Mesendoderm (in vitro differentiated cells): ENCODE data around the gene SLC16A10.

ENCODE experiments used
- DNase-seq: peaks from one replicate; pipeline ENCODE4 v3.0.0; 2013
- H2AK5ac ChIP-seq: 2 replicates; pipeline ENCODE4 v1.6.1; 2013; ENCODE audit warnings: low read length, inconsistent platforms
- H2BK120ac ChIP-seq: 2 replicates; pipeline ENCODE4 v1.6.1; 2013; ENCODE audit warnings: low read depth, mild to moderate bottlenecking, low read length, moderate library complexity, mixed read lengths
- H2BK15ac ChIP-seq: replicated peaks from 2 replicates; pipeline ENCODE4 v1.6.1; 2013; ENCODE audit warnings: low read depth, mild to moderate bottlenecking, moderate library complexity
- H2BK5ac ChIP-seq: 2 replicates; pipeline ENCODE4 v1.6.1; 2013; ENCODE audit warnings: low read length, inconsistent platforms
- H3K18ac ChIP-seq: 2 replicates; pipeline ENCODE4 v1.6.1; 2013; ENCODE audit warnings: mild to moderate bottlenecking, low read length, mixed read lengths
- H3K23ac ChIP-seq: one replicate; pipeline ENCODE4 v1.6.1; 2013; ENCODE audit warnings: low read length
- H3K27ac ChIP-seq: 2 replicates; pipeline ENCODE4 v1.5.1; 2013; ENCODE audit warnings: low read depth, mild to moderate bottlenecking, inconsistent platforms, low read length, moderate library complexity
- H3K27me3 ChIP-seq: 2 replicates; pipeline ENCODE4 v1.6.1; 2013; ENCODE audit warnings: low read length, control low read depth, mild to moderate bottlenecking, inconsistent platforms; ENCODE audit not compliant: insufficient read depth, poor library complexity
- H3K36me3 ChIP-seq: 2 replicates; pipeline ENCODE4 v1.6.1; 2013; ENCODE audit warnings: low read length, inconsistent platforms; ENCODE audit not compliant: control insufficient read depth, insufficient read depth
- H3K4ac ChIP-seq: one replicate; pipeline ENCODE4 v1.6.1; 2013; ENCODE audit warnings: low read depth, mild to moderate bottlenecking, low read length, moderate library complexity
- H3K4me1 ChIP-seq: 2 replicates; pipeline ENCODE4 v1.6.1; 2013; ENCODE audit warnings: low read depth, low read length, inconsistent platforms; ENCODE audit not compliant: control insufficient read depth
- H3K4me2 ChIP-seq: 2 replicates; pipeline ENCODE4 v1.6.1; 2013; ENCODE audit warnings: low read length
- H3K4me3 ChIP-seq: 2 replicates; pipeline ENCODE4 v1.5.1; 2013; ENCODE audit warnings: mild to moderate bottlenecking, low read length
- H3K56ac ChIP-seq: one replicate; pipeline ENCODE4 v1.6.1; 2013; ENCODE audit warnings: low read length
- H3K79me1 ChIP-seq: 2 replicates; pipeline ENCODE4 v1.6.1; 2013; ENCODE audit warnings: low read length, inconsistent platforms
- H3K79me2 ChIP-seq: 2 replicates; pipeline ENCODE4 v1.6.1; 2013; ENCODE audit warnings: mild to moderate bottlenecking, low read length; ENCODE audit not compliant: control insufficient read depth, insufficient read depth
- H3K9ac ChIP-seq: 2 replicates; pipeline ENCODE4 v1.6.1; 2013; ENCODE audit warnings: low read length, inconsistent platforms
- H4K5ac ChIP-seq: one replicate; pipeline ENCODE4 v1.6.1; 2013; ENCODE audit warnings: low read length
- H4K8ac ChIP-seq: one replicate; pipeline ENCODE4 v1.6.1; 2013; ENCODE audit warnings: low read depth, mild to moderate bottlenecking, control low read depth, low read length, moderate library complexity
- WGBS: extraction: QIAGEN DNeasy Blood & Tissue Kit; methylation state at CpG from one replicate; pipeline ENCODE4 v1.1.7; 2013; ENCODE audit warnings: low lambda C conversion rate, missing lambda C conversion rate; ENCODE audit not compliant: insufficient coverage; ENCODE audit errors: extremely low coverage; 5-methylcytosine and 5-hydroxymethylcytosine counted together

The SLC16A10 gene

DNA sequence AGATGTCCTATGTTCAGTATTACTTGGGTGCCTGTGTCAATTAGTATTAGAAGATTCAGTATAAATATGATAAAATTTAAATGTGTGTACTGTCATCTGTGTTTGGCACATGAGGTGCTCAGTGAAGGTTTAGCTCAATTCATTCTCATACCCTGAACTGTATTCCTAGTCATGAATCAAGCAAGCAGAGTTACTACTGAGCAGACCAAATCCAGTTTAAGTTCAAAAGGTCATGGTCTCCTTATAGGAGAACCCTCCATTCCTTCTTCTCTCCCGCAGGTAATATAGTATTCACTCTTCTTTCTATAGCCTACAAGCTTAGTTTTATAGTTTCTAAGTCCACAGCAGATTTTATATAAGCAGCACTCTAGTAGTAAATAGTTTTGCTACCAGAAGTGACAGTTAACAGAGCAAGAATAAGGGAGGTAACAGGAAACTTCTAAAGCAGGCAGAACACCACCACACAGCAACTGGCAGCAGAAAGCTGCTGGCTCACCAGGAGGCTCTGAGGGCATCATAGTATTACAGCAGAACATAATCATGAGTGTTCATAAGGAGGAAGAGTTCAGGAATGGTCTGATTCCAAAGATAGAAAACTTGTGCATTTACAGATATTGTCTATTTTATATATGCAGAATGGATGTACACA, 133.2 kb downstream of the SLC16A10 start:
- no peak overlapping the region for H3K23ac ChIP-seq
- H3K79me2 ChIP-seq: no peaks in the 10 kb centered on the region
- no peak overlapping the region for H3K4ac ChIP-seq
- H2AK5ac ChIP-seq: no peak overlapping the region
- H3K56ac ChIP-seq: no peak overlapping the region
- no peak overlapping the region for H2BK5ac ChIP-seq
- H3K36me3 ChIP-seq: no peaks in the 10 kb centered on the region
- H3K18ac ChIP-seq: no peak overlapping the region
- no peak overlapping the region for H3K4me2 ChIP-seq
- no peak overlapping the region for H3K27ac ChIP-seq
- no peak overlapping the region for H2BK15ac ChIP-seq
- no peaks in the 10 kb centered on the region for H3K79me1 ChIP-seq
- no peak overlapping the region for H3K4me3 ChIP-seq
- no peaks in the 10 kb centered on the region for H3K4me1 ChIP-seq
- H3K27me3 ChIP-seq: no peaks in the 10 kb centered on the region
- H4K5ac ChIP-seq: no peak overlapping the region
- WGBS: no CpG with 5 or more reads among the region's 1 CpG
- H2BK120ac ChIP-seq: no peak overlapping the region
- DNase-seq: no peak
- H3K9ac ChIP-seq: no peak overlapping the region
- H4K8ac ChIP-seq: no peak overlapping the region

DNA sequence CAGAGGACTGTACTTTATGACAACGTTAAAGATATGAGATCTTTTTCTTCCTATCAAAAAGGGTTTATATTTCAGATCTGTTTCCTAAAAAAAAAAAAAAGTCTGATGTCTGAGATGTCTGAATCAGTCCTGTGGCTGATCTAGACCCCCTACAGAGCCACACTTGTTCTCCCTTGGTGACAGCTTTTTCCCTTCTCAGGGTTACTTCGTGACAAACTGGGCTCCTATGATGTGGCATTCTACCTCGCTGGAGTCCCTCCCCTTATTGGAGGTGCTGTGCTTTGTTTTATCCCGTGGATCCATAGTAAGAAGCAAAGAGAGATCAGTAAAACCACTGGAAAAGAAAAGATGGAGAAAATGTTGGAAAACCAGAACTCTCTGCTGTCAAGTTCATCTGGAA, 134.5 kb downstream of the SLC16A10 start:
- Histone ChIP-seq H2BK120ac (no peak overlapping the region), H3K4me2 (no peak overlapping the region), H3K23ac (no peak overlapping the region), H2BK5ac (no peak overlapping the region), H4K8ac (no peak overlapping the region), H2AK5ac (no peak overlapping the region), H4K5ac (no peak overlapping the region), H2BK15ac (no peak overlapping the region), H3K36me3 (no peaks in the 10 kb centered on the region), H3K18ac (no peak overlapping the region), H3K4me3 (no peak overlapping the region), H3K4me1 (no peaks in the 10 kb centered on the region), H3K79me2 (no peaks in the 10 kb centered on the region), H3K4ac (no peak overlapping the region), H3K56ac (no peak overlapping the region), H3K27ac (no peak overlapping the region), H3K27me3 (no peaks in the 10 kb centered on the region), H3K9ac (no peak overlapping the region), H3K79me1 (no peaks in the 10 kb centered on the region)
- WGBS: no CpG with 5 or more reads among the region's 4 CpGs
- no peak for DNase-seq

DNA sequence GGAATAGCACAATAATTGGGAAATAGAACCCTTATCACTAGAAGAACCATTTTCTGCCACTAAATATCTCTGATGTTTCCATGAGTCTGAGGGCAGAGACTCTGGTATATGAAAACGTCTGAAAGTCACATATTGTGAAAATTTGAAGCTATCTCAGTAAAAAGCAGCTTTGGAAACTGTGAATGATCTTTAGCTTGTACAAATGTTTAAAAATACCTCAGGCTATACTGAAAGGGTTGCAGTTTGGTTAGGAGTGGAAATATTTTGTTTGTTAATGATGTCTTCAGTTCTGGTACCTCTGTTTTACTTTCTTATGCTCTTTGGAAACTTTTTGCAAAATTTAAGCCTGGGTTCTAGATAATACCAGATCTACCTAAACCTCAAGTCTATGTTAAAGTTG, 135.0 kb downstream of the SLC16A10 start:
- no peak overlapping the region for H2AK5ac ChIP-seq
- H3K36me3 ChIP-seq: no peaks in the 10 kb centered on the region
- H2BK15ac ChIP-seq: no peak overlapping the region
- WGBS: no CpG with 5 or more reads among the region's 1 CpG
- no peaks in the 10 kb centered on the region for H3K79me1 ChIP-seq
- H3K27me3 ChIP-seq: no peaks in the 10 kb centered on the region
- no peak overlapping the region for H3K9ac ChIP-seq
- no peaks in the 10 kb centered on the region for H3K79me2 ChIP-seq
- no peak overlapping the region for H3K4me3 ChIP-seq
- no peak overlapping the region for H3K23ac ChIP-seq
- no peak overlapping the region for H4K8ac ChIP-seq
- H3K4me2 ChIP-seq: no peak overlapping the region
- no peaks in the 10 kb centered on the region for H3K4me1 ChIP-seq
- no peak overlapping the region for H3K27ac ChIP-seq
- H3K4ac ChIP-seq: no peak overlapping the region
- H4K5ac ChIP-seq: no peak overlapping the region
- H3K56ac ChIP-seq: no peak overlapping the region
- H2BK120ac ChIP-seq: no peak overlapping the region
- H3K18ac ChIP-seq: no peak overlapping the region
- no peak for DNase-seq
- H2BK5ac ChIP-seq: no peak overlapping the region

DNA sequence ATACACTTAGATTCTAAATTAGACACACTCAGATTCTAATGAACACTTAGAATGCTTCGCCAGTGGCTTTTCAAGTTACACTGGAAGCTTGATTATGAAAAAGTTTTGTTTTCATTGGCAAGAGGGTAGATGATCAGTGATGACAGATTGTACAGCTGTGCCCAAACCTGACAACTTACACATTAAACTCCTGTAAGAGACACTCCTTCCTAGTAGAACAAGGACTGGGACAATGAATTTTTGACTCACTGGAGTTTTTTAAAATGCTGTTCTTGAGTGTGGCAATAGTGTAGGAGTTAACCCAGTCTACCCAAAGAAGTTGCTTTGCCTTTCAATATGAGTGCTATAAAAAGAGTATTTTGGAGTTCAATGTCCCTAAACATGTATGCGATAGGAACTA, 140.8 kb downstream of the SLC16A10 start:
- WGBS: no CpG with 5 or more reads among the region's 2 CpGs
- no peak for DNase-seq

DNA sequence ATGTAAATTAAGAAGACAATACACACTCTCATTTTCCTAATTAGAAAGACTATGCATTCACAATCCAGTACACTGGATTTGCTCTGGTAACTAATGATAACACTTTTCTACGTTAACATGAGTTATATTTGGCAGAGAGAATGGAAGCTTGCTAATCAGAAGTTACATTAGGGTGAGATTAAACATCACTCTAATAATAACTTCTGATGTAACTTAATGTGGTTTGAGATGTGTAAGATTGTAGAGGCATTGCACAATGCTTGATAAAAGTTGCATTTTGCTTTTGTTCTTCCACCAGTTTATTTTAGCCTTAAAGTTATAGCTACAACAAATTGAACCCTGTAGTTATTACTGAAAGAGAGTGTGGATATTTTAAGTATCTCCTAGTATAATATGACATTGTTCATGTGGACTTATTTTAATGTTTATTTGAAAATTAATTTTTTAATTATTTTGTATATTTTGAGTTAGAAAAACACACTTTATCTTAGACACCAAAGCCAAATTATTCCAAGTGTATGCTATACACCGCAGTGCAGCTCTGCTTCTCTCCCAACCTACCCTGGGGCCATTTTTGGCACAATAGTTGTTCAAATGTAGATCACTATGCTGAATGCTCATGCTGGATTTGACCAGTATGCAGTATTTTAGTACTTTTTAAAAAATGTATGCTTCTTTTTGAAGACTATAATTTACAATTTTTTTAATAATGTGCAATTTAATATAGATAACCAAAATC, 143.2 kb downstream of the SLC16A10 start:
- Histone ChIP-seq H4K8ac (no peak overlapping the region), H3K9ac (no peak overlapping the region), H3K27me3 (no peaks in the 10 kb centered on the region), H3K79me2 (no peaks in the 10 kb centered on the region), H3K27ac (no peak overlapping the region), H3K4ac (no peak overlapping the region), H2BK120ac (no peak overlapping the region), H3K56ac (no peak overlapping the region), H4K5ac (no peak overlapping the region), H3K18ac (no peak overlapping the region), H3K23ac (no peak overlapping the region), H3K4me1 (no peaks in the 10 kb centered on the region), H2BK5ac (no peak overlapping the region), H3K4me2 (no peak overlapping the region), H3K79me1 (no peaks in the 10 kb centered on the region), H3K36me3 (no peaks in the 10 kb centered on the region), H2BK15ac (no peak overlapping the region), H2AK5ac (no peak overlapping the region), H3K4me3 (no peak overlapping the region)
- no CpG with 5 or more reads among the region's 2 CpGs for WGBS
- no peak for DNase-seq

More for the DNA sequence above, 140.8 kb downstream of the SLC16A10 start:
- H3K4me2 ChIP-seq: no peak overlapping the region
- no peak overlapping the region for H3K23ac ChIP-seq
- no peak overlapping the region for H3K4me3 ChIP-seq
- no peaks in the 10 kb centered on the region for H3K27me3 ChIP-seq
- no peak overlapping the region for H4K8ac ChIP-seq
- no peaks in the 10 kb centered on the region for H3K36me3 ChIP-seq
- no peak overlapping the region for H3K27ac ChIP-seq
- no peak overlapping the region for H2BK120ac ChIP-seq
- H3K4ac ChIP-seq: no peak overlapping the region
- H3K79me2 ChIP-seq: no peaks in the 10 kb centered on the region
- no peaks in the 10 kb centered on the region for H3K4me1 ChIP-seq
- H3K9ac ChIP-seq: no peak overlapping the region
- H4K5ac ChIP-seq: no peak overlapping the region
- no peak overlapping the region for H2BK5ac ChIP-seq
- no peak overlapping the region for H3K56ac ChIP-seq
- H2AK5ac ChIP-seq: no peak overlapping the region
- no peak overlapping the region for H3K18ac ChIP-seq
- no peak overlapping the region for H2BK15ac ChIP-seq
- H3K79me1 ChIP-seq: no peaks in the 10 kb centered on the region

DNA sequence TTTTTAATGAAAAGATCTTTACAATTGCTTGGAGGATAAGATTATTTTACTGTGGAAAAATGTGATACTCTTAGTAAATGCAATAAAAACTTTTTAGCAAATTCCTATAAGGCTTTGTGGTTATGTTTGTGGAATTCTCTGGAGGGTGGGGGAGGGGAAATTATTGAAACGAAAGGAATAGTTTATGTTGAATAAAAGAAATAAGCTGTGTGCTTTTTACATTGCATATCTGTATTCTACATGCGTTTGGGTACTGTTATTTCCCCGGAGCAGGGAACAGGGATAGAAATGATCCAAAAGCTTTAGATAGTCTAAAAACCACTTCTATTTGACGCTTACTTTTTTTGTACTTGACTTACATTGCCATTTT, 143.8 kb downstream of the SLC16A10 start:
- no peak overlapping the region for H3K27ac ChIP-seq
- H3K4ac ChIP-seq: no peak overlapping the region
- no peak overlapping the region for H3K4me3 ChIP-seq
- no peak overlapping the region for H3K56ac ChIP-seq
- no peak overlapping the region for H3K23ac ChIP-seq
- no peak for DNase-seq
- H3K79me1 ChIP-seq: no peaks in the 10 kb centered on the region
- no peak overlapping the region for H3K9ac ChIP-seq
- H4K8ac ChIP-seq: no peak overlapping the region
- no peak overlapping the region for H2BK5ac ChIP-seq
- no peak overlapping the region for H2BK120ac ChIP-seq
- H3K36me3 ChIP-seq: no peaks in the 10 kb centered on the region
- no peak overlapping the region for H3K18ac ChIP-seq
- no peaks in the 10 kb centered on the region for H3K4me1 ChIP-seq
- no peak overlapping the region for H3K4me2 ChIP-seq
- no peak overlapping the region for H2BK15ac ChIP-seq
- H4K5ac ChIP-seq: no peak overlapping the region
- H2AK5ac ChIP-seq: no peak overlapping the region
- 100% methylated on average over 1 of the region's 4 CpGs for WGBS
- no peaks in the 10 kb centered on the region for H3K27me3 ChIP-seq
- no peaks in the 10 kb centered on the region for H3K79me2 ChIP-seq
